Panc1 (cell line): ENCODE results near the gene TMEM91.

Source experiments
- CTCF ChIP-seq: fragments of 450-650 bp; IDR thresholded peaks from 2 replicates; pipeline ENCODE4 v1.5.1; 2017; ENCODE audit warnings: mild to moderate bottlenecking
- REST ChIP-seq, 2 experiments: IDR thresholded peaks; 2 replicates each; pipeline ENCODE4 v1.6.1; 2011 to 2012; ENCODE audit warnings: low read depth in 2 of 2, control low read depth in 1 of 2, low read length in 1 of 2, mild to moderate bottlenecking in 1 of 2, moderate library complexity in 1 of 2; ENCODE audit not compliant: insufficient read depth in 1 of 2

GRCh38 chr19:41424335-41425173, 48.2 kb downstream of the TMEM91 start:
- TF ChIP-seq REST (IDR thresholded peaks at IDR 0.05; ENCODE audit: insufficient read depth in 1 of 2, low read depth in 2 of 2, low read length in 1 of 2) (no peak), CTCF (no peak)
